HG03354 (cell line): ENCODE results near the gene ACO2.
"Not testable (repeated sequence)": the region's sequence is repeated elsewhere in the genome, so short reads cannot be mapped to it uniquely, and the experiment has no call there.

Source experiments
- ATAC-seq: cut with Tn5 transposase; IDR thresholded peaks from one replicate; pipeline ENCODE4 v1.9.1; 2021; ENCODE audit warnings: mild to moderate bottlenecking; ENCODE audit not compliant: unreplicated experiment, poor library complexity, severe bottlenecking

Gene ACO2

DNA sequence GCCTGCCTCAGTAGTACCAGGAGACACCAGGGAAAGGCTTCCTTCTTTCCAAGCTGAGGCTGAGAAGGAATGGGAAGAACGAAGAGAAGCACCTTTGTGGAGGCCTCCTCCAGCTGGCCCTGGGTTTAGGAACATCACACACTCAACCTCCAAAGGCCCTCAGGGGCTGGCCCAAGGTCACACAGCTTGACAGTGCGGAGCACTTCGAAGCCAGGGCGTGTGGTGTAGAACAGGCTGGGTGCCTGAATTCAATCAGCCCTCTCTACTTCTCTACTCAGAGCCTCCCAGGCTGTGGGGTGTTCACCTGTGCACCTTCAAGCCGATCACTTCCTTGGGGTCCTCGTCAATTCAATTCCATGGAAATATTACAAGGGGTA, 91.2 kb downstream of the ACO2 start:
- no peak for ATAC-seq

DNA sequence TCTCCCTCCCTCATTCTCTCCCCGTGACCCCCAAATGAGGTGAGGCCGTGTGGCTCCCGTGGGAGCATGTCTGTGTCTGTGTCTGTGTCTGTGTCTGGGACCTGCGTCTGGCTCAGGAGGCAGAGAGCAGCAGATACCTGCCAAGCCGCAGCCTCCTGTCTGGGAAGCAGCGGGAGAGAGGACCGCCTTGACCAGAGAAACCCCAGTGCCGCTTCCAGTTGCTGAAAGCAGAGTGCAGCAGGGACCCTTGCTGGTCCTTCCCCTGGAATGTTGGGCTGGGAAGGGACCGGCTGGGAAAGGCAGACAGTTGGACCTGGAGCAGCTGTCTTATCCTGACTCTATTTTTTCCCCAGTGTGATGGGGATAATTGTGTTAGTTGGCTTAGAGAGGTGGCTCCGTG, 92.4 kb downstream of the ACO2 start:
- ATAC-seq: no peak

DNA sequence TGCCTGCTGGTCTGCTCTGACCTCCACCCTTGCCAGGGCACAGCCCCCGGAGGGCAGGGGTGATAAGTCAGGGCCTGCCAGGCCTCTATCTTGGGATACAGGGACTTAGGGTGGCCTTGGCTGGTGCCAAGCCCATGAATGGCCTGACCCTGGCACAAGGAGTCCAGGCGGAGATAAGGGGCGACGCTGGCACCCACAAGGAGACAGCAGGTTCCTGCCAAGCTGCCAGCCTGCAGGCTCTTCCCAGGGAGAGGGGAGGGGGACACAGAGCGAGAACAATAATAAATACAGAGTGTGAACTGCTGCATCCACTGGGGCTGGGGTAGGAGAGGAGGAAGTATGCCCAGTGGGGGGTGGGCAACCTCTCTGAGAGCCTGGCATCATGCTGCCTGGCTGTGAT, 92.9 kb downstream of the ACO2 start:
- ATAC-seq: no peak

DNA sequence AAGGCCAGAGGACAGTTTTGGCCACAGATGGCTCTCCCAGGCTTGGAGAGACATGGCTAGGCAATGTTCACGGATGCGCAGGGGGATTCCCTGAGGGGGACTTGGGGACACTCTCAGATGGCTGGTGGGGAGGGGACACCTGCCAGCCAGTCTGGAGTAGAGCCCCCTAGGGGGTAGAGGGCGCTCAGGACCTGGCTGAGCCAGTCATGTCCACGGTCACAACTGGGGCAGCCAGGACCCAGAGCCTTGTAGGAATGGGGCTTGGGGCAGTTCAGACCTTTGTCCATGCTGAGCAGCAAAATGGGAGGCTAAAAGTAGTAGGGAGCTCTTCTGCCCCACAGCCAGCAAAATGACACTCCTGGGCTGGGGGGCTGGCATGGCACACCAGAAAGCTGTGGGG, 93.5 kb downstream of the ACO2 start:
- ATAC-seq: no peak

DNA sequence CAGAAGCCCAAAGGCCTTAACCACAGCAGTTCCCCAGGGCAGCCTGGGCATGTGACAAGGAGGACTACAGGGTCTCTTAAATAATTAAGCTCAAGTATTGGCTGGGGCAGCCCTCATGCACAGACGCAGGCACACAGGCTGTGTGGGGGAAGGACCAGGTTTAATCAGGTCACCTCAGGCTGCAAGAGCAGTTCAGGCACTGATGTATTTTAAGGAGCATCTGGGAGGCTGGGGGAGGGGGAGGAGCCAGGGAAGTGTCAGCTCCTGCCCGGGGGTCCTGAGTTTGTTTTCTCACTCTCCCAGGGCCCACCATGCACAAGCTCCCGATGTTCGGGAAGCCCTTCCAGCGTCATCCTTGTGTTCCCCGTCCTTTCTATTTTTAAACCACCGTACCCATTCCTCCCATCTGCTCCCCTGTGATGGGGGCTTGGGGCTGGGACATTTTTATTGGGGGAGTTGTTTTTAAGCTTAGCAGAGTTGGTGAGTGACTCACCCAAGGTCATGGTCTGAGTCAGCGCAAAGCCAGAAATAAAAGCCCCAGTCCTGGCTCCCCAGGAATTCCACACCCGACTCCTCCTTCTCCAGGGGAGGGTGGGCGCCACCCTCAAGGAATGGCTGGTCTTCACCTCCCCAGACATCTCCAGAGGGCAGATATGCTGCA, 94.3 kb downstream of the ACO2 start:
- ATAC-seq: no peak

DNA sequence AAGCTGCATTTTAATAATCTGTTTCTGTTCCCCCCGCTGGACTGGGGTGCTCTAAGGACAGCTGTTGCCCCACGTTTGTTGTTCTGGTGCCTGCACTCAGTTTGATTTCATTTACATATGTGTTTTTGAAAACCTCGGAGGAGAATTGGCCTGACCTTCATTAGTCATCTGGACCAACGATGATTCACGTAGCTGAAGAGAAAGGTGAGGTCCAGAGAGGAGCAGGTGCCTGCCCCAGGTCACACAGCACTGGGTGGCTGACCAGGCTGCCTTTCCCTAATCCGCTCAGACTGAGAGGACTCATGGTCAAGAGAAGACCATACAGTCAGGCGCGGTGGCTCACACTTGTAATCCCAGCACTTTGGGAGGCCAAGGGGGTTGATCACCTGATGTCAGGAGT, 95.6 kb downstream of the ACO2 start:
- no peak for ATAC-seq

DNA sequence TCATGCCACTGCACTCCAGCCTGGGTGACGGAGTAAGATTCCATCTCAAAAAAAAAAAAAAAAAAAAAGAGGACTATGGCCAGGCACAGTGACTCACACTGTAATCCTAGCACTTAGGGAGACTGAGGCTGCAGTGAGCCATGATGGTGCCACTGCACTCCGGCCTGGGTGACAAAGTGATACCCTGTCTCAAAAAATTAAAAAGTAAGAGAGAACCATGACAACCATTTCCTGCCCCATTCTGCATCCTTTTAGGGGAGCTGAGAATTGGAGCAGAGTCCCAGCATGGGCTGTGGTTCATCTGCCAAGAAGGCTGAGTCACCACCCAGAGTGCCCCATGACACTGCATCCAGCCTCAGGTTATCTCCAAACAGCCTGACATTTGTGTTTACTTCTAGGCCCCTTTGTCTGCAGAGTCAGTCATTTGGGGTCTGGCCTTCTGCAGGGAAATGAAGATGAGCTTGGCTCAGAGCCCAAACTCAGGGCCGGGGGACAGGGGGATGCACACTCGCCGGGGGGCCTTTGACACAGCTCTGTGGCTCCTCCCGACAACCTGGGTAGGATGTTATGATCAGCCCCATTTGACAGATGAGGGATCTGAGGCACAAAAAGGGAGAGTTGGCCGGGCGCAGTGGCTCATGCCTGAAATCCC, 96.6 kb downstream of the ACO2 start:
- ATAC-seq: no peak

DNA sequence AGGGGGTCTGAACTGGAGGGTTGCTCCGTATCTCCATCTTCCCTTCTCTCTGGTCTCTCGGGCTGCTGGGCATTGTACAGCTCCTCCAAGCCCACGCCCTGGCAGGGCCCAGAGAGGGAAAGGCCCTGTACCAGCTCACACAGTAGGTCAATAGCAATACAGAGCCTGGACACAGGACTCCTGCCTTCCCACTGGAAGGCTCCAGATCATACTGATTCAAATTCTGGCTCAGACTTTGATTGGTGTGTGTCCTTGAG, 98.5 kb downstream of the ACO2 start:
- no peak for ATAC-seq

DNA sequence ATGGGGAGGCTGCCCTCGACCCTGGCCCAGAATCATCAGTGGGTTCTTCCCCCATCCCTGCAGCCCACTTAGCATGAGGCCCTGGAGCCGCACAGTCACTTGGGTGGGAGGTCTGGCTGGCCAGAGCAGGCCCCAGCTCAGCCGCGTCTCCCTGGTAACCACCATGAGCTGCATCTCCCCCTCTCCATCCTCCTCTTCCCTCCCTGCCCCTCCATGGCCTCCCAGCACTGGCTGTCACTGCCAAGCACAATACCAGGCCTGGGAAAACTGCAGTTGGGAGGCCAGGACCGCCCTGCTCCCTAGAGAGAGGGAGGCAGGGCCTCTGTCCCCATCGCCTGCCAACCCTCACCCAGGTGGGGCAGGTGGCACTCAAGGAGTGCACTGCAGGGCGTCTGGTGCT, 99.9 kb downstream of the ACO2 start:
- no peak for ATAC-seq

DNA sequence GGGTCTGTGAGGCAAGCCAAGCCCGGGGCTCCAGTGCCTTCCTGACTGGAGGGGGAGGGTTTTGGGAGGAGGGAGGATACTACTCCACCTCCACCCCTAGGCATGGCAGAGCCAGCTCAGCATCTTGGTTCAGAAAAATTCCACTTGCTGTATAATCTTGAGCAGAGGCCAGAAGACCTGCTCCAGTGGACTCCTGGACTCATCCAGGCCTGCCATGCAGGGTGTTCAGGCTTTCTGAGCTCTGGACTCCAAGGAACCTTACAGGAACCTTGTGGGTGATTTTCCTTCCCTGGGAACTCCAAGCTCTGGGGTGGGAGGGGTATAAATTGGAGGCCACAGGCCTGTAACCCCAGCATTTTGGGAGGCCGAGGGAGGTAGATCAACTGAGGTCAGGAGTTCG, 101.3 kb downstream of the ACO2 start:
- no peak for ATAC-seq

DNA sequence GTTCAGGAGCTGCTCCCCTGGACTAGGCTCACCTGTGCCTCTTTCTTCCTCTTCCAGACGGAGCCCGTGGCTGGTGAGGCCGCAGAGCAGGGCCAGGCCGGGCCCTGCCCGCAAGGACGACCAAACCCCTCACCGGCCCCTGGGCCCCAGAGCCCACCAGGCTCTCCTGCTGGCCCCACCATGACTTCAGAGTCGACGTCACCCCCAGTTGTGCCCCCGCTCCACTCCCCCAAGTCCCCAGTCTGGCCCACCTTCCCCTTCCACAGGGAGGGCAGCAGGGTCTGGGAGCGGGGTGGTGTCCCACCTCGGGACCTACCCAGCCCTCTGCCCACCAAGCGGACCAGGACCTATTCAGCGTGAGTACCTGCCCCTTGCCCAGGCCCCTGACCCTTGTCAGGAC, 102.9 kb downstream of the ACO2 start:
- ATAC-seq: no peak

DNA sequence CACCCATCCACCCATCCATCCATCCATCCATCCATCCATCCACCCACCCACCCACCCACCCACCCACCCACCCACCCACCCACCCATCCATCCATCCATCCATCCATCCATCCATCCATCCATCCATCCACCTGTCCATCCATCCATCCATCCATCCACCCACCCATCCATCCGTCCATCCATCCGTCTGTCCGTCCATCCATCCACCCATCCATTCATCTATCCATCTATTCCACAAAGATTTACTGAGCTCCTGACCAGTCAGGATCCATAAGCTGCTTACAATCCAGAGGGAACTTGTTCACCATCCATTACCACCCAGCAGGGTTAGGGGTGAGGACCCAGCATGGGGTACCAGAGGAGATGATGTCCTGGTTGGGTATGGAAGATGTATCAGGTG, 103.4 kb downstream of the ACO2 start:
- ATAC-seq: not testable (repeated sequence)

DNA sequence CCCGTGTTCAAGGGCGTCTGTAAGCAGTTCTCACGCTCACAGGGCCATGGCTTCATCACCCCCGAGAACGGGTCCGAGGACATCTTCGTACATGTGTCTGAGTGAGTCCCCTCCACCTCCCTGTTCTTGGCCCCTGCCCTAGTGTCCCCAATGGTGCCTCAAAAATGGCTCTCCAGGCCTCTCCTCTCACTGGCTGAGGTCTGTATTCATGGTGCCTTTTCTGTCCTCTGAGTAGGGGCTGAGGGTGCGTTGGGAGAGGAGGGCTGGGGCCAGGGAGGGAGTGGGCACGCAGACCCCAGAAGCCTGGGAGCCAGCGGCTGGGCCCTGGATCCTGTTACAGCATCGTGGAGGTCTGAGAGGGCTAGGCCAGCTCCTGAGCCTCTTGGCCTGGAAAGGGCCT, 104.8 kb downstream of the ACO2 start:
- ATAC-seq: no peak

DNA sequence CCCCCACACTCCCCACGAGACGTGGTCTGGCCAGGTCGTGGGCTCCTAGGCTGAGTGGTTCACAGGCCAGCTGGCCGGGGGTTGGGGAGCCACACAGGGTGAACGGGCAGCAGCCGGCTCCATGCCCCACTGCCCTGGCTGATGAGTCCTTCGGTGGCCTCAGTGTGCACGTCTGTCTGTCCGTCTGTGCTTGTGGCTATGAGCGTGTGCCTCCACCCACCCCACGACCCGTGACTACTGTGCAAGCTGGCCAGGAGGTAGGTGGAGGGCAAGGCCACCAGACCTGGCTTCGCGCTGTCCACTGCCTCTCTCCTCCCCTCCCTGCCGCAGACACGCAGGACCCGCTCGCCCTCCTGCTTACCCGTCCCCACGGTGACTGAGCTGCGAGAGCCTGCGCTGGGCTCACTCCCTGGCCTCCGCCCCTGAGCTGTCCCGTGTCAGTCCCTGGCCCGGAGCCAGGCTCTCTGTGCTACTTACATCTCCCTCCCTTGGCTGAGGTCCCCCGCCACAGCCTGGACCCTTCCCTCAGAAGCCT, 106.0 kb downstream of the ACO2 start:
- no peak for ATAC-seq

DNA sequence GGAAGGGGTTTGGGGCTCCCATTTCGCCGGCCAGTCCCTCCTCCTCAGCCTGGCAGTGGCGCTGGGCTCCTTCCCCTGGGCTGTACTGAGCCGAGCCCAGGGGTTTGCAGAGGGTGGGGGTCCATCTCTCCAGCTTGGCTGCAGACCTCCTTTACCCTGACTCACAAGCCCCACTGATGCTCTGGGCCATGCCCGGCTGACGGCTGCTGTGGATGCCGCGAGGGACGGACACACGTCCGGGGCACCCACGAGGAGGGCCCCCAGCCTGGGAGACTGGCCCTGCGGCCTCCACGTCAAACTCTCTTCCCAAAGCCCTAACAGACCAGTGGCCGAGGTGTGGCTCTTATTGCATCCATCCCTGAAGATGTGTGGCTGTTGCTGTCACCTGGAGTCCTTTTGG, 106.6 kb downstream of the ACO2 start:
- ATAC-seq: no peak

DNA sequence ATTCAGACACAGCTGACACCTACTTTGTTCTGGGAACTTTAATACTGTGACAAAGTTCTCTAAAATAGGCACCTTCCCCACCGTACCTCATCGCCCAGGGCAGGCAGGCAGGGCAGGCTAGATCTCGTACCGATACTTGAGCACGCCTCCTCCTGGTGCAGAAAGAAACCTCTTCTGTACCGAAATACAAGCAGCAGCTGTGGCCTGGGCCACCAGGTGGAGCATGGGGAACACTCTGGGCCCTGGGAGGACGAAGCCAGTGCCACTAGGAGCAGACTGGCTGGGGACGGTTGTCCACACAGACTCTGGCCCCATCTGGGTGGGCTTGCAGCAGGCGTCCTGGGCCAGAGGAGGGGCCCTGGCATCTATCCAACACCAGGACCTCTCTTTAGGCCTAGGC, 108.0 kb downstream of the ACO2 start:
- no peak for ATAC-seq

DNA sequence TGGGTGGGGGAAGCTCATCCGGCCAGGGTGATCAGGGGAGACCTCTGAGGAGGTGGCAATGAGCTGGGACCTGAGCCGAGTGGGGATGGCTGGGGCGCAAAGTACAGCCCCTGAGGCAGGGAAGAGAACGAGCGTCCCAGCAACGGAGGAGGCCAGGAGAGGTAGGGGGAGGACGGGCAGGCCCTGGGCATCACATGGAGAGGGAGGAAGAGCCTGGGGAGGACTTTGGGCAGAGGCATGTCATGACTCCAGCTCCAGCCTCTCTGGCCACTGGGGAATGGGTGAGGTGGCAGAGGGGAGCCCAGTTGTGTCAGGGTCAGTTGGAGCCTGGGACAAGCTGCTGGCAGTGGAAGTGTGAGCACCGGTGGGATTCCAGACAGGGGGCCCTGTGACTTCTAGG, 109.2 kb downstream of the ACO2 start:
- ATAC-seq: no peak
